Stimulated activated CD4-positive, alpha-beta T cell treated with anti-CD3 and anti-CD28 coated beads, TNF-alpha, amount 100 ng/mL, for 1 hour (primary cell): ENCODE results near the gene BCDIN3D.
"Not testable (repeated sequence)": the region's sequence is repeated elsewhere in the genome, so short reads cannot be mapped to it uniquely, and the experiment has no call there.

Source experiments
- DNase-seq, 3 donors: peaks; one replicate each; pipeline ENCODE4 v3.0.0-alpha.2; 2020; ENCODE audit warnings: low read depth in 3 of 3, low spot score in 1 of 3

Gene BCDIN3D, protein sequence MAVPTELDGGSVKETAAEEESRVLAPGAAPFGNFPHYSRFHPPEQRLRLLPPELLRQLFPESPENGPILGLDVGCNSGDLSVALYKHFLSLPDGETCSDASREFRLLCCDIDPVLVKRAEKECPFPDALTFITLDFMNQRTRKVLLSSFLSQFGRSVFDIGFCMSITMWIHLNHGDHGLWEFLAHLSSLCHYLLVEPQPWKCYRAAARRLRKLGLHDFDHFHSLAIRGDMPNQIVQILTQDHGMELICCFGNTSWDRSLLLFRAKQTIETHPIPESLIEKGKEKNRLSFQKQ

DNA sequence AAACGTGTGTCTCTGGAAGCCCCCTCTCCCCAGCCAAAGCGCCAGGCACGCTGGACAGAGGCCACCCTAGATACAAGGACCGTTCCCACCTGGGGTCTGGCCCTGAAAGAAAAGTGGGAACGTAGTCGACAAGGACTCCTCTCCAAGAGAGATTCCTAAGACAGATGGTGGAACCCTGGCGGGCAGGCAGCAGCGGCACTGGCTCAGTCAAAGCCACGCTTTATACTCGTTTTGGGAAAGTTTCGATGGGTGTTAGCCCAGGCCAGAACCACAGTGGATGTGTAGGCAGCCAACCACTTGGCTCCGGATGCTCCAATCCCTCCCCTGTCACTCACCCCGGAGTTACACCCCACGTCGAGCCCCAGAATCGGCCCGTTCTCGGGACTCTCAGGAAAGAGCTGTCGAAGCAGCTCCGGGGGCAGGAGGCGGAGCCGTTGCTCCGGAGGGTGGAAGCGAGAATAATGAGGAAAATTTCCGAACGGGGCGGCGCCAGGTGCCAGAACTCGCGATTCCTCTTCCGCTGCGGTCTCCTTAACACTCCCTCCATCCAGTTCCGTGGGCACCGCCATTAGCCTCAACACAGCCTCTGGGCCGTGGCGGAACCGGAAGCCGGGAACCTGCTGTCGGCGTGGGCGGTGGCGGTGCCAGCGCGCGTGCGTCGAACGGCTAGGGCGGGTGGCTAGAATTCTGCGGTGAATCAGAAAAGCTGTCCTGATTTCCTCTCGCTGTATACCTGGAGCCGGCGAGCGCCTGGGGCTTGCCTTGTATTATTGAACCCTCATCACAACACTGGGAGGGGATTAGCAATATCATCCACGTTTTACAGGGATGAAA, at the start of gene BCDIN3D:
Gene BCDIN3D, minus strand, starts transcription at position 588 of the 834 bp plus-strand sequence. Its CDS starts 19 bp downstream, at position 569.
- DNase-seq = peak; percentile 83 to 93 (median 85)

DNA sequence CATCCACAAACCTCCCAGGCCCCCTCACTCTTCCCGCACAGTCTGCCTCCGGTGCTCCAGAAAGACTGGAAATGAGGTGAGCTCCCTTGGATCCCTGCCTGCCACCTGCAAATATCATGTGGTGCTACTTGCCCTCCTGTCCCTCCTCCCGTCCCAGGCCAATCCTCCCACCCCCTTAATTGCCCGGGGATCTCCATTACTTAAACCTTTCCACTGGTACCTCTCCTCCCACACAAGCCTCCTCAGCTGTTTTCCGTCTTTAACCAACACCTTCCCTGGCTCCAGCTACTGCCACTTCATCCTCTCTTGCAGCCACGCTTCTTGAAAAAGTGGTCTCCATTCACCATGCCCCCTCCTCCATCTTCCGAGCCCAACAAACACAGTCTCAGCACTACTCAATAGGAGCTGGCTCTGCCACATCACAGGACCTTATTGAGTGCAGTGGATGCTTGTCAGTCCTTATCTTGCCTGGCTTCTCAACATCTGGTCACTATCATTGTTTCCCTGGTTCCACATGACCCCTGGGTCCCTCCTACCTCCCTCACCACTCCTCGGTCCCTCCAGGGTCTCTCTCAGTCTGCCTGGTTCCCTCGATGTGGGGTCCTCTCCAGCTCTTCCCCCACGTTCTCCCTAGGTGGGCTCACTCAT, 49.3 kb upstream of the BCDIN3D start:
- DNase-seq = no peak

DNA sequence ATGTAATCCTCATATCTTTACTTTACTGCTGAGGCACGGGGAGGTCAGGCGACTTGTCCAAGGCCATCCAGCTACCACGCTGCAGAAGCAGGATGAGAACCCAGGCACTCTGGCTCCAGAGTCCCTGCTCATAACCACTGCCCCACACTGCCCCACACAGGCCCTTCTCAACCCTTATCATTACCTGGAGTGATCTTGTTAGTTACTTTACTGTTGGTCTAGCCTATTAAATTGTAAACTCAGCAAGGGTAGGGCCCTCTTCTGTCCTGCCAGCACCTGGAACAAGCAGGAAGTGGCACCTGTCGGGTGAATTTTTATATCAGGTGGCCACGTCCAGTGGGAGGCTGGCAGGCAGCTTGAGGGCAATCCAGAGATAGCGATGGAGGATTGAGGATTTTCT, 48.6 kb upstream of the BCDIN3D start:
- DNase-seq = no peak

DNA sequence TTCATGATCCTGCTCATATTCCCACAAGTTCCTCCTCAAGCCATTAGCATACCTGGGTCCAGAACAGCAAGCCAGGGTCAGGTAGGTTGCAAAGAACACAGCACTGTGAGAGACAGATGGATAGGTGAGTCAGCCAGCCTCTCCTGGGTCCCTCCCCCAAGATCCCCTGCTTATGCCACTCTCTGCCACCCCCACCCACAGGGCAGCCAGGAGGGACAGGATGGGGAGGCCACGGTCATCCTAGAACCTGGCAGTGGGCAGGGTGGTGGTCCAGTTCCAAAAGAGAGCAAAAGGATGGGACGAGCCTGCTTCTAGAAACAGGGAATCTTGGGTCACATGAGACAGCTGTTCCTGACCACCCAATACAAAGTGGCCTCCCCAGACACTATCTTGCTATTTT, 48.1 kb upstream of the BCDIN3D start:
- DNase-seq = no peak

DNA sequence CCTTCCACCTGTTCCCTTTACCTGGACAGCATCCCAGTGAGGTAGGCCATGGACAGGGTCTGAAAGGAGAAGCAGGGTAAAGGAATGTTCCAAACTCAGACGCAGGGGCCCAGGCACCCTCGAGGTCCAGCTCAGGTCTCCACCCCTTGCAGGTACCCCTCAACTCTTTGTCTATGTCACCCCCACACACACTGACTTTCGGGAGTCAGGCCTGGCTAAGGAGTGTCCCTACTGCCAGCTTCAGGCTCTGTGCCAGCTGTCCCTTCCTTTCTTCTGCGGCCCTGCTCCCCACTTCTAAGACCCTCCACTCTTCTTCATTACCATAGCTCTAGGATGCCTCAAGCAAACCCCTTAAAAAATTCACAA, 47.2 kb upstream of the BCDIN3D start:
- DNase-seq = no peak

DNA sequence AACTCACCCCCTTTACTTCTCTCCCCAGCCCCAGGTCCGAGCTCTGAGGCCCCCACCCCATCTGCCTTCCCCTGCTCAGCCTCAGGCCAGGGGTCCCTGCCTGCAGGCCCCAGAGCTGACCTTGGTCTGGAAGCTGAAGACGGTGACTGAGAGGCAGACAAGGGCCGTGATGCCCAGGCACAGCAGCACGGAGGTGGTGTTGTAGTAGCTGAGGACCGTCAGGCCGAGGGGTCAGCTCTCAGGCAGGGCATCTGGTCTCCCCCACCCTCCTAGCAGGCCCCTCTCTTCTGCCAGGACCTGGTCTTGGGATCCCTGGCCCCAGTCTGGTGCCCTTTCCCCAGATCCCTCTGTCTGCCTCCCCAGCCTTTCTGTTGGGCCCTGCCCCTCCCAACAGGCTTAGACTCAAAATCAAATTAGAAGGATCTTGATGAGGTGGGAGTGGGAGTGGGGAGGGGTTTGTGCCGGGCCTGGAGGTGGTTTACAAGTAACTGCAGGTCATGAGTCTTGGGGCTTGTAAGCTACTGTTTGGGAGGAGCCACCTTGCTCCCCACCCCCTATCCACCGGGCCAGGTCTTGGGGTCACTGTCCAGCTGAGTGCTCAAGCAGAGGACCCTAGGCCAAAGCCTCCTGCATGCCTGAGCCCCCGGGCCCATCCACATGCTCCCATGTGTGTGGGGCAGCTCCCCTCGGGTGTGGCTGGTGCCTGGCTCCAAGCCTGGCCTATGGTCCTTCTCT, 46.6 kb upstream of the BCDIN3D start:
- DNase-seq = no peak

DNA sequence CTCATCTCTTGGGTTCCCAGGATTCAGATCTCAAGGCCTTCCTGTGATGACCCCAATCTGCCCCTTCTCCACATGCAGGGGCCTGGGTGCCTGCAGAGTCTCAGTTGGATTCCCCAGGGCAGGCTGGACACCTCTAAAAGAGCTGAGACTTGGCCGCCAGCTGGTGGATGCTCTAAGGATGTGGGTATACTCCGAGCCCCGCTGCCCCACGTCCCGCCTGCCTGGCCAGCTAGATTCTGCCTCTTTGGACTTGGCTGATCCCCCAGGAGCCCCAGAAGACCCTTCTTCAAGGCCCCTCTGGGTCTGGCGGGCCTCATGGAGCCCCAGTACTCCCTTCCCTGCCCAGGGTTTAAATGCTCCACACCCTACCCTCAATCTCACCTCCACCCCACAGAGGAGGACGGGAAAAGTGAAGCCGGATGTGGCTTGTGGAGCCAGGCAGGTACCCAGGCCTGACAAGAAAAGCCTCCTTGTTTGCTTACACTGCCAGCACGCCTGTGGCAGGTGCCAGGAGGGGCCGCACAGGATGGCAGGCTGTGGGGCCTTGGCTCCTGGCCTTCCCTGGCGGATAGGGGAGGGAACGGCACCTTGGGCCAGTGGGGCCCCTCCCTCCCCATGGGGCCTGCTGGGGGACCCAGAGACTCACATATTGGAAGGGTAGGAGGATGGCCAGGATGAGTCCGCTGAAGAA, 45.7 kb upstream of the BCDIN3D start:
- no peak for DNase-seq

DNA sequence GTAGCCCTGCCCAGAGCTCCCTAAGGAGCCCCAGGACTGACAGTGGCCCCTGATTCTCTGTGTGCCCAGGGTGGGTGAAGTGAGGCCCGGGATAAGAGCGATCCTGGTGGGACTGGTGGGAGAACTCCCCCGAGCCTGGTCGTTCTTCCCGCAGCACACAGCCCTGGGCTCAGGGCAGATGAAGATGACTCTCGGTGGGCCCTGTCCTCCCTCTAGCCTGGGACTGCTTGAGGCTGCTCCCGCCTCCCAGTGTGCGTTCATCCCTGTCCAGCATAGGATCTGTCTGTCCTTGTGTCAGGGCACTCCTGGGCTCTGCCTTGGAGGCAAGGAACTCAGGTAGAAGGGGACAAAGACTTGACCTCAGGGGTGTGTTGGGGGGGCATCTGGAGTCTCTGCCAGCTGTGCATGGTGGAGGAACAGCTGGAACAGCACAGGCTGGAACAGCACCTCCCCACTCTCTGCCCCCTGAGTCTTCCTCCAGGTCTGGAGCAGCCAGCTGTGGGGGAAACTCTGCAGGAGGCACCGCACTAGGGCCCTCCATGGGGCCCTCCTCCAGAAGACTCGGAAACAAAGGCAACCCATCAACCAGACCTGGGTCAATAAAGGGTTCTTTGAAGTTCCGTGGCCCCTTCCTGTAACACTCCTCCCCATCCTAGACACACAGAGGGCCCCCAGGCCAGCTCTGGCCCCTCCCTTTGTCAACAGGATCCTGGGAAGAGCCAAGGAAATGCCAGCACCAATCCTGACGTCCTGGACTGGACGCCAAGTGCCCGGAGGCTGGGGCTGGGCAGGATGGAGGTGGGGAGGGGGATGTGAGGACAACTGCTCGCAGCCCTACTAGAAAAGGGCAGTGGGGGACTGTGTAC, 44.9 kb upstream of the BCDIN3D start:
- DNase-seq = no peak

DNA sequence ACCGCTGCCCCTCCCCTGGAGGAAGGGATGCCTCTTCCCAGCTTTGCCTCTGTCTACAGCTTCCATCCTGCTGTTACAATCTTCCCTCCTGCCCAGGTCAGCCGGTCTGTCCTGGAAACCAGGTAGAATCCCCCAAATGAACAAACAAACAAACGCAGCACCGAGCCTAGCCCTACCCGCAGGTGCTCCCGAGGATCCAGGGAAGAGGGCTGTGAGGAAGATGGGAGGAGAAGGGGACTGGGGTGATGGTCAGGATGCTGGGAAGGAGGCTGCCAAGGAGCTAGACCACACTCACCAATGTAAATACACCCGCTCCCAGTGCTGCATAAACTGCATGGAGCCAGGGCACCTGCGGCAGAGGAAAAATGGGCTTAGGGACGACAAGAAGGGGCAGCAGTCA, 44.2 kb upstream of the BCDIN3D start:
- no peak for DNase-seq

DNA sequence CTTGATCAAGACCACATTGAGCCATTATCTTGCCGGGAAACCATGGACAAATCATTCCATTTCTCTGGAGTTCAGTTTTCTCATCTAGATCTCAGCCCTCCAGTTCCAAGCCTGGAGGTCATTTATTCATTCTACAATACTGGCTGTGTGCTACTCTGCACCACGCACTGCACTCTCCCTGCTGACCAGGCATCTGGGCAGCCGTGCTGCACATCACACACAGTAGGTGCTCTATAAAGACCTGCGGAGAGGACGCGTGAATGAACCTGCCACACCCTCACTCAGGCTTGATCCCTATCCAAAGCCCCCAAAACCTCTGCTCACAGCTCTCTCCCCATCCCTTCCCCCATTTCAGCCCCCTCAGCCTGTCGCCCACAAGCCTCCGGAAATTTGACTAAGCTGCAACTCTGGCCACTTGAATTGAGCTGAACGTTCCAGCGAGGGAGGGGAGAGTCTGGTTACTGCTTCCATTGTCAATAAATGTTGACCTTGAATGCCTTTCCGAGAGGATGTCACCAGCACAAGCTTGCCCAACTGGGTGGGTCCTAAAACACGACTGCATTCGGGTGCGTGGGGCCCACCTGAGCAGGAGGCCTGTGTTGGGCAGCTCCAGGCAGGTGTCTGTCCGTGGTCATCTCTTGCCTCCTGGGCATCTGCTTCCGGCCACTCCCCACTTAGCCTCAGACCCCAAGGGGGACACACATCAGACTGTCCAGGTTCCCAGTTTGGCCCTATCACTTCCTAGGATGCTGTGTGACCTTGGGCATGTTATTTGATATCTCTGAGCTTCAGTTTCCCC, 43.0 kb upstream of the BCDIN3D start:
- DNase-seq = no peak

DNA sequence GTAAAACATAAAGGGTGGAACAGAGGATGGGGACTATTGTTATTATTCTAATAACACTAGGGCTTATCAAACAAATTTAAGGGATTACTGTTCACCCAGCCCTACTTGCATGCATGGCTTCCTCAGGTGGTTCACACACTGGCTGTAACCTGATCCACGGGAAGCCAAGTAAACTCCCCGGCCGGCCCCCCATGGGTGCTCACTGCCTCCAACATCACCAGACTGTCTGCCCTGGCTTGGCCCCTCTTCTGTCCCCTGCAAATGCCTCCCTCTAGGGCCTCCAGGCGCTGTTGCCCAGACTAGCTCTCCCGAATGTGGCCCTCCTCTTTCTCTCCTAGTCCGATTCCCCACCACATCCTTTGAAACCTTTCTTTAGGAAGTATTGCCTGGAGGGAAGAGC, 42.2 kb upstream of the BCDIN3D start:
- DNase-seq = no peak

DNA sequence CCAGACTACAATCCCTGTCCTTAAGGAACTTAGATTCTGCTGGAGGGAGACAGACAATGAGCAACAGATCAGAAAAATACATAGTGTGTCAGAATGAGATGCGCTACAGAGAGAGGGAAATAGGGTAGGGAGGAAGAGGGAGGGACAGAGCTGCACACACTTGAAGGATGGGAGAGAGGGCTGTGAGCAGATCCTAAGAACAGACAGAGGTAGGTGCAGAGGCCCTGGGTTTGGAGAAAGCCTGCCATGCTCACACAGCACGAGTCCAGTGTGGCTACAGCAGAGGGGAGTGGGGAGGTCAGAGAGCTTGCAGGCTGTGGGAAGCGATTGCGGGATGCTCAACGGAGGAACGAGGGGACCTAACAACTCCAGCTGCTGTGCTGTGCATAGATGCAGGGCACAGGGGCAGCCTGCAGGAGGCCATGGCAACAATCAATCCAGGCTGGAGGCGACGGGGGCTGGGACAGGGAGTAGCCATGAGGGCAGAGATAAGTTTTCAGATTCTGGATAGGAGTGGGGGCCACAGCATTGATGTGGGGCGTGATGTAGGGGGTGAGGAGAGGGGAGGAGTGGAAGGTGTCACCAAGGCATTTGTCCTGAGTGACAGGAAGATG, 40.1 kb upstream of the BCDIN3D start:
- no peak for DNase-seq

DNA sequence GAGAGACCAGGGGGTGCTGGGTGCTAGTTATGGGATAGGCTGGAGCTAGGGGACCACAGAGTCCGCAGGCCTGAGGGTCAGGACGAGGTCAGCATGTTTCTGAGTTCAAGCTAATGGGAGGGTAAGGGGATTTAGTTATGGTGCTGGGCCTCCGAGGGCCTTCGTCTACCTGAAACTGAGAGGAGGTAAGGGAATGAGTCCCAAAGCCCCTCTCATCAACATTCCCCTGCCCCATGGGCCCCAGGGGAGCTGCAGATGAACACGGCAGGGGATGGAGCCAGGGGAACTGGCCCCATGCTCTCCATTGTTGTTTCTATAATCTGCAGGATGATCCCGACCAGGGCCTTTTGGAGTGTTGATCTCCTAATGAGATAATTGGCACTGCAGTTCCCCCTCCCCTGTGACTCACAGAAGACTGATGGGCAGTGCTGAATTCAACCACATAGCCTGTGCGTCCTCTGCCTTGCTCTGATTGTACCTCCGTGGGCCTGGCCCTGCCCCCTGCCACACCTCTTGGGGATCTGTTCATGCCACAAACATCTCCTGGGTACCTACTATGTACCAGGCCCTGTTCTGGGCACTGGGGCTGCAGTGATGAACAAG, 39.4 kb upstream of the BCDIN3D start:
- no peak for DNase-seq

DNA sequence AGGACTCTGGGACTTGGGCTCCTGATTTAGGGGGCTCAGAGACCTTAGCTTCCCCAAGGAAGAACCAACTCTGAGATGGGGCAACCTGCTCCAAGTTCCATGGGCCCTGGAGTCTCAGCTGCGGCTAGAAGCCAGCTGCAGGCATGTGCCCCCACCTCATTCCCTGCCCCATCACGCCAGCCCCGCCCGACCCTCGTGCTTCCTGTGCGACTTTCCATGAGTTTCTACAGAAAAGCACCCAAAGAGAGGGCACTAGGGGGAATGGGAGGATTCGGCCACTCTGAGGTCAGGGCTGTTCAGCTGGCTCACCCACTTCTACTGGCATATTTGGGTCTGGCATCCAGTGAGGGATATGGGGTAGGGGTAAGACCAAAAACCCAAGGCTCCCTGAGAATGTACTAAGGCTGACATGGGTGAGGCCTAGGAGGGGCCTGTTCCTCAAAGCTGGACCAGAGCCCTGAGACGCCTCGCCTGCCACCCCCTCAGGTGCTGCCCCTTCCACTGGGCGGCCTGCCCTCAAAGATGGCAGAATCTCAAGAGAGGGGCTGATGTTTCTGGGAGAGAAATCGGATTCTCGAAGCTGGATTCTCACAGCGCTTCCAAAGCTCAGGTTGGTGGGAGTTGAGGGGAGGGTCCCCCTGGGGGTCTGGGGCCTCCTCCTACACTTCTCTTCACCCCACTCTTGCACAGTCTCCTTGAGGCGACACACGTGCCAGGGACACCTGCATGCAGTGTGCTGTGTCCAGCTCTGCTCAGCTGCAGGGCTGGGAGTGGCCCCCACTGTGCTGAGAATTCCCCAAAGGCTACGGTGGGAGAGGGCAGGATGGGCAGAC, 38.7 kb upstream of the BCDIN3D start:
- no peak for DNase-seq

DNA sequence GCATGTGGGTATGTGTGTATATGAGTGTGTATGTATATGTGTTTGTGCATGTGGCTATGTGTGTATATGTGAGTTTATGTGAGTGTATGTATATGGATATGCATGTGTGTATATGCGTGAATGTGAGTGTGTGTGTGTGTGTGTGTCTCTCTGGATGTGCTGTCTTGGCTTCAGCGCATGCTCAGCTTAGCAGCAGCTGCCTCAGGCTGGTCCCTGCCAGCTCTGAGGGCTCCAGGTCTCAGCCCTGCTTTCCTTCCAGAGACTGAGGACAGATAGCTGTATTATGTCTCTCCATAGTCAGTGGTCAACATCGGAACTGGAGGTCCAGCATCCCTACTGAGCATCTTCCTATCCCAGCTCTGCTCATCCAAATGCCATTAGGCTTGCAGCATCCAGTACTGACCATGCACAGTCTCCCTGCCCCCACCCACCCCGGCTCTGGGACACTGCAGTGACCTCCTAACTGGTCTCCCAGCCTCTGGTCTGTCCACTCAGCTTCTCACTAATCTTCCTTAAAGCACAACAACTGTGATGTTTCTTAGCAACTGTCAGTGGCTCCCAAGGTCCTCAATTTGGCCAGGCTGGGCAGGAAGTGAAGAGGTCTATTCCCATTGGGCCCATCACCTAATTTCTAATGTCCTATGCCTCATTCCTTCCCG, 38.0 kb upstream of the BCDIN3D start:
- no peak for DNase-seq

DNA sequence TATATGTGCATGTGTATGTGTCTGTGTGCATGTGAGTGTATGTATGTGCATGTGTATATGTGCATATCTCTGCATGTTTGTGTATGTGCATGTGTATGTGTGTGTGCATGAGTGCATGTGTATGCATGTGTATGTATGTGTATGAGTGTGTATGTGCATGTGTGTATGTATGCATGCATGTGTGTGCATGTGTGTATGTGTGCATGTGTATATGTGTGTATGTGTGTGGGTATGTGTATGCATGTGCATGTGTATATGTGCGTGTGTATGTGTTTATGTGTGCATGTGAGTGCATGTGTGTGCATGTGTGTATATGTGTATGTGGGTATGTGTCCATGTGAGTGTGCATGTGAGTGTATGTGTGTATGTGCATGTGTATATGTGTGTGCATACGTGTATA, 36.2 kb upstream of the BCDIN3D start:
- DNase-seq = not testable (repeated sequence)

DNA sequence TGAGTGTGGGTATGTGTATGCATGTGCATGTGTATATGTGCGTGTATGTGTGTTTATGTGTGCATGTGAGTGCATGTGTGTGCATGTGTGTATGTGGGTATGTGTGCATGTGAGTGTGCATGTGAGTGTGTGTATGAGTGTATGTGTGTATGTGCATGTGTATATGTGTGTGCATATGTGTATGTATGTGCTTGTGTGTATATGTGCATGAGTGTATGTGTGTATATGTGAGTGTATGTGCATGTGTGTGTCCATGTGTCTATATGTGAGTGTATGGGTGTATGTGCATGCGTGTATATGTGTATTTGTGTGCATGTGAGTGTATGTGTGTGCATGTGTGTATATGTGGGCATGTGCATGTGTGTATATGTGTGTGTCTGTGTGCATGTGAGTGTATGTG, 35.1 kb upstream of the BCDIN3D start:
- DNase-seq = no peak
